HG03025 (cell line): ENCODE results near the gene CCDC157.
A peak's percentile ranks its signal among the peaks of the same experiment; 100 is the strongest.

ENCODE experiments used
- ATAC-seq: cut with Tn5 transposase; IDR thresholded peaks from one replicate; pipeline ENCODE4 v1.9.1; 2021; ENCODE audit warnings: mild to moderate bottlenecking, moderate library complexity; ENCODE audit not compliant: unreplicated experiment, low FRiP score

Gene CCDC157

GRCh38 chr22:30411780-30412179 lies 55.0 kb downstream of the CCDC157 start:
- no peak for ATAC-seq

- ATAC-seq, result no peak
These were observed 56.2 kb downstream of the CCDC157 start for GRCh38 chr22:30413001-30413400.

- no peak for ATAC-seq
These were observed 57.1 kb downstream of the CCDC157 start for GRCh38 chr22:30413745-30414524.

- ATAC-seq, result no peak
These were observed 57.8 kb downstream of the CCDC157 start for GRCh38 chr22:30414525-30415047.

- ATAC-seq, result no peak
These were observed 59.6 kb downstream of the CCDC157 start for GRCh38 chr22:30416403-30416802.

GRCh38 chr22:30416837-30417236 lies 60.0 kb downstream of the CCDC157 start:
- ATAC-seq, result no peak

- no peak for ATAC-seq
These were observed 63.7 kb downstream of the CCDC157 start for GRCh38 chr22:30420347-30421125.

- ATAC-seq, result no peak
These were observed 65.1 kb downstream of the CCDC157 start for GRCh38 chr22:30421695-30422480.

GRCh38 chr22:30422481-30423300 lies 65.9 kb downstream of the CCDC157 start:
- no peak for ATAC-seq

GRCh38 chr22:30423301-30423958 lies 66.6 kb downstream of the CCDC157 start:
- ATAC-seq, result peak; percentile 25

- ATAC-seq, result peak; percentile 70
These were observed 67.2 kb downstream of the CCDC157 start for GRCh38 chr22:30423959-30424533.

GRCh38 chr22:30424534-30425326 lies 67.9 kb downstream of the CCDC157 start:
- ATAC-seq, result no peak

- ATAC-seq, result no peak
These were observed 68.5 kb downstream of the CCDC157 start for GRCh38 chr22:30425327-30425615.

- no peak for ATAC-seq
These were observed 69.0 kb downstream of the CCDC157 start, which contains the start of gene MTFP1 for GRCh38 chr22:30425616-30426387. TSS of gene MTFP1 (plus strand) at chr22:30425768. CDS start at chr22:30425880, 112 bp downstream.
